22Rv1 (cell line): Measurements from ENCODE around the gene MSH2.

ENCODE experiments used
- CTCF ChIP-seq: fragments of 450-650 bp; IDR thresholded peaks from 2 replicates; pipeline ENCODE4 v1.5.1; 2017; ENCODE audit warnings: mild to moderate bottlenecking
- ZFX ChIP-seq: fragments of 450-650 bp; IDR thresholded peaks from 2 replicates; pipeline ENCODE4 v1.6.1; 2017; ENCODE audit warnings: antibody characterized with exemption, borderline replicate concordance

- no peak for TF ChIP-seq CTCF
- TF ChIP-seq ZFX = no peak
Observed at GRCh38 chr2:47451790-47452189, 48.8 kb downstream of the MSH2 start.
